Activated CD8-positive, alpha-beta T cell treated with anti-CD3 and anti-CD28 coated beads for 36 hours (primary cell): ENCODE results near the gene DDB1. TPM values are rescaled to one million over a fixed set of nuclear protein-coding genes. Genes with fewer than 3 reads are reported as not detected.
A peak's percentile ranks its signal among the peaks of the same experiment; 100 is the strongest.

ENCODE experiments used
- ATAC-seq: fragments of 200-7000 bp; cut with Tn5 transposase; one replicate; pipeline ENCODE4 v1.10.0; 2021; ENCODE audit warnings: mild to moderate bottlenecking, moderate library complexity
- CTCF ChIA-PET: fragments of 350-600 bp; sonication (Branson Sonifier 250); formaldehyde crosslinking; loops from one replicate; lab custom pipeline; 2021; ENCODE audit warnings: antibody characterized with exemption; lab: Charles Lee
- POLR2A ChIA-PET: fragments of 350-600 bp; sonication (Branson Sonifier 250); formaldehyde crosslinking; loops from one replicate; lab custom pipeline; 2021; ENCODE audit warnings: antibody characterized with exemption; lab: Charles Lee
- DNase-seq: peaks from one replicate; pipeline ENCODE4 v3.0.0-alpha.2; 2020
- H3K27ac Mint-ChIP-seq: one replicate; pipeline ENCODE4 v1.8.0; 2021; ENCODE audit warnings: mild to moderate bottlenecking, mixed read lengths
- H3K27me3 Mint-ChIP-seq: one replicate; pipeline ENCODE4 v1.8.0; 2021; ENCODE audit warnings: mixed read lengths
- H3K36me3 Mint-ChIP-seq: one replicate; pipeline ENCODE4 v1.8.0; 2021; ENCODE audit warnings: low read depth, mixed read lengths
- H3K4me1 Mint-ChIP-seq: one replicate; pipeline ENCODE4 v1.8.0; 2021; ENCODE audit warnings: low read depth, mixed read lengths
- H3K4me3 Mint-ChIP-seq: one replicate; pipeline ENCODE4 v1.8.0; 2021; ENCODE audit warnings: mild to moderate bottlenecking, moderate library complexity, mixed read lengths
- H3K9me3 Mint-ChIP-seq: one replicate; pipeline ENCODE4 v1.8.0; 2021; ENCODE audit warnings: mixed read lengths
- intact Hi-C: fragments of 100-400 bp; cut with micrococcal nuclease; formaldehyde crosslinking; loops from one replicate; pipeline ENCODE4 v1.10.0; 2022
- total RNA-seq, 2 experiments: library from RNA; stranded (reverse); gene quantifications; one replicate each; pipeline ENCODE4 v1.2.3, GENCODE V29; 2021
- TF ChIP-seq, protein P1 (sequence below): fragments of 200-600 bp; IDR thresholded peaks from one replicate; pipeline ENCODE4 v1.8.0; 2022; ENCODE audit warnings: antibody characterized with exemption, mild to moderate bottlenecking

Gene DDB1
- total RNA-seq, 2 experiments from 2014 or later: 269 to 270 TPM

DNA sequence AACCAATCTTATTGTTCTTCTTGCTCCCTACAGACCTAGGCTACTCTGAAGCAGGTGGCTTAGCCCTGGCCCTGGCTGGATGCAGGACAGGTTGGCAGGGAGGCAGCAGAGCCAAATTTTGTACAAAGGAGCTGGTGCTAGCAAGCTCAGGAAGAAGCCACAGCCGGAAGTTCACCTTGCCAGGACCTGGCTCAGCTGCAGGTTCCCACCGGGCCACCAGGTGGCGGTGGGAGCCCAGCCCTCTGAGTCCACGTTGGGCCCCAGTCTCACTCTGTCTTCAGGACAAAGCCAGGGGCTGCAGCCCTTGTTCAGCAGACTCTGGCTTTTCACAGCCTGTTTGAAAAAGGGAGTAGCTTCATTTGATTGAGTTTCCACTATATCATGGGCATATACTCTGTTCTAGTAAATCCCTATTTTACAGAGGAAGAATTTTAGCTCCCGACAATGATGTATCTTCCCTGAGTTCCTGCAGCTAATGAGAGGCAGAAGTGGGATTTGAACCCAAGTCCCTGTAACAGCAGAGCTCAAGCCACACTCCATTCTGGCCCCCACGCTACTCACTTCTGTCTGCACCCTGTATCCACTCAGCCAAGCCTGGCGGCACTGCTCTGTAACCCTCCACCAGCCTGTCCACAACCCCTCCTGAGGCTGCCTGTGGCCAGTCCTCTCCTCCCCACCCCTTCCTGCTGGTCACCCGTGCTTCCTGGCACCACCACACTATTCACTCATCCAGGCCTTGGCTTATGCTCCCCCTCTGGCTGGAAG lies 3.4 kb upstream of the DDB1 start:
- peak; percentile 70 for ATAC-seq
- CTCF ChIA-PET: interaction anchor here (0.7 to 10.4 kb wide), 50 partner anchors 9 to 498 kb away, joined by 3 to 313 read pairs (median 5); partner anchors contain the start of genes CPSF7, CYB561A3, SDHAF2 and TMEM109
- DNase-seq: peak; percentile 87
- Mint-ChIP-seq H3K4me3 (no peak overlapping the region), H3K4me1 (peaks cover 37% of the 10 kb centered on the region), H3K27ac (peak overlapping the region; percentile 90), H3K27me3 (no peaks in the 10 kb centered on the region), H3K36me3 (peaks cover 25% of the 10 kb centered on the region), H3K9me3 (no peaks in the 10 kb centered on the region)
- TF ChIP-seq, protein P1, sequence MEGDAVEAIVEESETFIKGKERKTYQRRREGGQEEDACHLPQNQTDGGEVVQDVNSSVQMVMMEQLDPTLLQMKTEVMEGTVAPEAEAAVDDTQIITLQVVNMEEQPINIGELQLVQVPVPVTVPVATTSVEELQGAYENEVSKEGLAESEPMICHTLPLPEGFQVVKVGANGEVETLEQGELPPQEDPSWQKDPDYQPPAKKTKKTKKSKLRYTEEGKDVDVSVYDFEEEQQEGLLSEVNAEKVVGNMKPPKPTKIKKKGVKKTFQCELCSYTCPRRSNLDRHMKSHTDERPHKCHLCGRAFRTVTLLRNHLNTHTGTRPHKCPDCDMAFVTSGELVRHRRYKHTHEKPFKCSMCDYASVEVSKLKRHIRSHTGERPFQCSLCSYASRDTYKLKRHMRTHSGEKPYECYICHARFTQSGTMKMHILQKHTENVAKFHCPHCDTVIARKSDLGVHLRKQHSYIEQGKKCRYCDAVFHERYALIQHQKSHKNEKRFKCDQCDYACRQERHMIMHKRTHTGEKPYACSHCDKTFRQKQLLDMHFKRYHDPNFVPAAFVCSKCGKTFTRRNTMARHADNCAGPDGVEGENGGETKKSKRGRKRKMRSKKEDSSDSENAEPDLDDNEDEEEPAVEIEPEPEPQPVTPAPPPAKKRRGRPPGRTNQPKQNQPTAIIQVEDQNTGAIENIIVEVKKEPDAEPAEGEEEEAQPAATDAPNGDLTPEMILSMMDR: peak; percentile 96
- intact Hi-C loops: loop anchor here (1.0 kb wide), 1 partner anchor 49 kb away; no protein-coding TSS in a partner anchor
- POLR2A ChIA-PET: interaction anchor here (0.7 to 4.6 kb wide), 11 partner anchors 12 to 93 kb away, joined by 3 to 59 read pairs (median 4); partner anchors contain the start of genes CPSF7, CYB561A3, SDHAF2 and TMEM138

DNA sequence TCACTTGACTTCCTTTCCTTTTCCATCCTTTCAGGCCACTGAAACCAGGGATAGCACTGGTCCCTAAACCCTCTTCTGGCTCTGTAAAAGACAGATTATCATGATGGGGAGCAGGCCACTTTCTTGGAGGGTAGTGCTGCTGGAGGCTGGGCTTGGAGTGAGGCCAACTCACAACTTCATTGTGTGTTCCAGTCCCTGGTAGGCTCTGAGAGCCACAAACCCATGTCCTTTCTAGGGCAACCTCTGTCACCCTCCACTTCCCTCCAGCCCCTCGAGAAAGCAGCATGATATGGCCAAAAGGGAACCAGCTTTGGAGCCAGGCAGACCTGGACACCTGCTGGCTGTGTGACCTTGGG lies 2.4 kb upstream of the DDB1 start:
- ChIA-PET POLR2A (interaction anchor here (1.0 to 4.6 kb wide), 10 partner anchors 8 to 60 kb away, joined by 3 to 59 read pairs (median 4); partner anchors contain the start of genes CYB561A3, TMEM138, TMEM216 and VWCE), CTCF (interaction anchor here (0.8 to 10.4 kb wide), 29 partner anchors 8 to 499 kb away, joined by 3 to 313 read pairs (median 10); partner anchors contain the start of genes CPSF7, CYB561A3, SDHAF2 and TMEM138)
- Mint-ChIP-seq H3K9me3 (no peaks in the 10 kb centered on the region), H3K27ac (peak overlapping the region; percentile 90), H3K27me3 (no peaks in the 10 kb centered on the region), H3K36me3 (peaks cover 28% of the 10 kb centered on the region), H3K4me3 (no peak overlapping the region), H3K4me1 (peaks cover 46% of the 10 kb centered on the region)
- intact Hi-C loops: no loop called here
- DNase-seq (no peak), ATAC-seq (no peak)
- TF ChIP-seq, protein P1: no peak

DNA sequence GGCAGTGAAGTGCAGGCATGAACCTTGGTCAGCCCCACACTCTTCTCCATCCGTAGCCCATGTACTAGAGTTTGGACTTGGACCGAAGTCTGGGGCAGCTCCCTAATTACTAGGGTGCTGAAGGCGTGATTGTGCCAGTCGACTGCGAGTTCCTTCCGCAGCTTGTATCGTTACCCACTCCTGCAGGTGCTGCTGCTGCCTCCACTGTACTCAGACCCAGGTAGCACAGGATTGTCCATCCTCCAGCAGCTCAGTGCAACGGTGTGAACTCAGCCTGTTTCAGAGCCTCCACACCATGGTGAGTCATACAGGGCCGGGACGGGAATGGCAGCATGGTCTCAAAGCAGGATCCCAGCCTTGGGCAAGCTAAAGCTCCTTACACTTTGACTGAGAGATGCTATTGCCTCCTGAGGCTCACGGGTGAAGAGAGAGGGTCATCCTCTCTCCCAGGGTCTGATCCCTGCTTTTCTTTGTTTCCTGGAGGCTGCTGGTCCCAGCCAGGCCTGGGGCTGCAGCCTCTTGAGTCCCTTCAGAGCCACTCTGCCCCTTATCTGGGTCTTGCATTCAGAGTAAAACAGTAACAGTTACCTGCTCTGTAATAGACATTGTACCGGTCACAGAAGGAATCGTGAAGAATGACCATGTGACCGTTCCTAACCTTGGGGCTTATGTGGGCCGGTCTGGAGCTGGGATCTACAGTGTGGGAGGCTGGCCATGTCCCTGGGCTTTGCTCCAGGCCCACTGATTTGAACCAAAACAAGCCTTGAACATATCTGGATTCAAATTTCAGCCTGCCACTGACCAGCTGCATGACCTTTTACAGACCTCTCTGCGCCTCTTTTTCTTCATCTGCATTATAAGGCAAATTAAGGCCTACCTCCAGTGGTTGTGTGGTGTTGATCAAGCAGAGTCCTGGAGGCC lies 1.8 kb upstream of the DDB1 start:
- CTCF ChIA-PET: interaction anchor here (0.8 to 10.4 kb wide), 12 partner anchors 11 to 480 kb away, joined by 3 to 313 read pairs (median 16); partner anchors contain the start of genes CPSF7, CYB561A3, SDHAF2 and TMEM138
- Mint-ChIP-seq H3K27me3 (no peaks in the 10 kb centered on the region), H3K9me3 (no peaks in the 10 kb centered on the region)

More for the DNA sequence above, 1.8 kb upstream of the DDB1 start:
- Mint-ChIP-seq H3K36me3 (peaks cover 34% of the 10 kb centered on the region), H3K27ac (peak overlapping the region; percentile 96), H3K4me1 (peaks cover 52% of the 10 kb centered on the region), H3K4me3 (peak overlapping the region; percentile 86)
- ATAC-seq: no peak
- no peak for DNase-seq
- TF ChIP-seq, protein P1: no peak
- intact Hi-C loops: no loop called here
- POLR2A ChIA-PET: interaction anchor here (0.8 to 4.6 kb wide), 18 partner anchors 8 to 95 kb away, joined by 3 to 59 read pairs (median 6); partner anchors contain the start of genes CPSF7, CYB561A3, SDHAF2 and TMEM138
